ENCODE measurements around the gene TMEM184B.

GRCh38 chr22:38215156-38216038 is 57.4 kb downstream of the TMEM184B start:
- TF ChIP-seq CTCF (IDR thresholded peaks at IDR 0.05), result no peak
- TF ChIP-seq POLR2A (IDR thresholded peaks at IDR 0.05), result no peak
